SU-DHL-6 (cell line): ENCODE results near the gene S100B.
A peak's percentile ranks its signal among the peaks of the same experiment; 100 is the strongest.

ENCODE experiments used
- H2AFZ ChIP-seq: fragments of 200-600 bp; sonication (generic); 2 replicates; pipeline ENCODE4 v1.6.1; 2014; ENCODE audit warnings: low read depth, mild to moderate bottlenecking, moderate library complexity, mixed read lengths, antibody characterized with exemption, low read length; ENCODE audit not compliant: severe bottlenecking
- H3F3A ChIP-seq: fragments of 200-600 bp; shearing (Covaris generic); 2 replicates; pipeline ENCODE4 v1.6.0; 2016; ENCODE audit warnings: antibody characterized with exemption, mild to moderate bottlenecking; ENCODE audit not compliant: insufficient read depth
- H3K27ac ChIP-seq: fragments of 200-600 bp; sonication (generic); 2 replicates; pipeline ENCODE4 v1.5.1; 2016; ENCODE audit warnings: low read depth, mild to moderate bottlenecking, low read length, moderate library complexity, mixed read lengths
- H3K27me3 ChIP-seq: fragments of 200-600 bp; sonication (generic), shearing (Covaris generic); 2 replicates; pipeline ENCODE4 v1.6.0; 2014; ENCODE audit warnings: mild to moderate bottlenecking, low read length
- H3K36me3 ChIP-seq: fragments of 200-600 bp; sonication (generic); 2 replicates; pipeline ENCODE4 v1.6.1; 2014; ENCODE audit warnings: mild to moderate bottlenecking, low read length, mixed read lengths
- H3K4me2 ChIP-seq: fragments of 300-600, 200-600 bp; shearing (Covaris generic), sonication (generic); 2 replicates; pipeline ENCODE4 v1.6.0; 2014; ENCODE audit warnings: low read length, low read depth, mild to moderate bottlenecking; ENCODE audit not compliant: poor library complexity, severe bottlenecking
- H3K4me3 ChIP-seq: fragments of 200-600 bp; sonication (generic); 2 replicates; pipeline ENCODE4 v1.5.1; 2014; ENCODE audit warnings: antibody characterized with exemption, low read length, mild to moderate bottlenecking, mixed read lengths; ENCODE audit not compliant: insufficient read depth, poor library complexity, severe bottlenecking
- H3K79me2 ChIP-seq: fragments of 200-600 bp; sonication (generic); 2 replicates; pipeline ENCODE4 v1.6.1; 2014; ENCODE audit warnings: mild to moderate bottlenecking, low read length, moderate library complexity; ENCODE audit not compliant: insufficient read depth
- H3K9ac ChIP-seq: fragments of 200-600 bp; sonication (generic); 2 replicates; pipeline ENCODE4 v1.7.0; 2014; ENCODE audit warnings: mild to moderate bottlenecking, low read length
- H3K9me2 ChIP-seq: fragments of 200-600 bp; sonication (generic); replicated peaks from 2 replicates; pipeline ENCODE4 v1.6.1; 2014; ENCODE audit warnings: low read length; ENCODE audit not compliant: insufficient read depth
- H3K9me3 ChIP-seq: fragments of 200-600 bp; sonication (generic); 2 replicates; pipeline ENCODE4 v1.6.1; 2014; ENCODE audit warnings: low read length, mixed read lengths; ENCODE audit not compliant: insufficient read depth
- H4K20me1 ChIP-seq: fragments of 200-600 bp; sonication (generic); 2 replicates; pipeline ENCODE4 v1.6.1; 2014; ENCODE audit warnings: low read depth, mild to moderate bottlenecking, antibody characterized with exemption, low read length, moderate library complexity, mixed read lengths
- CTCF ChIP-seq: fragments of 200-600 bp; sonication (generic); IDR thresholded peaks from one replicate; pipeline ENCODE4 v1.5.1; 2017; ENCODE audit warnings: antibody characterized with exemption, mild to moderate bottlenecking, low read length, moderate library complexity; ENCODE audit not compliant: insufficient read depth, poor library complexity, severe bottlenecking
- EZH2phosphoT487 ChIP-seq: fragments of 200-600 bp; sonication (generic), shearing (Covaris generic); conservative IDR thresholded peaks from 2 replicates; pipeline ENCODE4 v1.6.1; 2018; ENCODE audit warnings: mild to moderate bottlenecking, antibody characterized with exemption, low read length, moderate library complexity, mixed read lengths

Gene S100B

GRCh38 chr21:46639489-46640386 is 34.9 kb upstream of the S100B start:
- Histone ChIP-seq H3F3A (peaks cover 18% of the 10 kb centered on the region), H3K9me2 (no peaks in the 10 kb centered on the region), H3K36me3 (peaks cover 6% of the 10 kb centered on the region; the same call in 1 of the 2 replicates), H3K9ac (no peak overlapping the region), H3K27ac (no peak overlapping the region), H3K4me3 (no peak overlapping the region), H2AFZ (no peak overlapping the region), H3K27me3 (no peaks in the 10 kb centered on the region), H3K4me2 (peak overlapping the region; percentile 3), H4K20me1 (0 out of 2 replicates have a peak, but pooled peaks cover 2% of the 10 kb centered on the region), H3K9me3 (no peaks in the 10 kb centered on the region), H3K79me2 (peaks cover 4% of the 10 kb centered on the region; the same call in 1 of the 2 replicates)
- TF ChIP-seq EZH2phosphoT487 (no peak), CTCF (no peak)

DNA sequence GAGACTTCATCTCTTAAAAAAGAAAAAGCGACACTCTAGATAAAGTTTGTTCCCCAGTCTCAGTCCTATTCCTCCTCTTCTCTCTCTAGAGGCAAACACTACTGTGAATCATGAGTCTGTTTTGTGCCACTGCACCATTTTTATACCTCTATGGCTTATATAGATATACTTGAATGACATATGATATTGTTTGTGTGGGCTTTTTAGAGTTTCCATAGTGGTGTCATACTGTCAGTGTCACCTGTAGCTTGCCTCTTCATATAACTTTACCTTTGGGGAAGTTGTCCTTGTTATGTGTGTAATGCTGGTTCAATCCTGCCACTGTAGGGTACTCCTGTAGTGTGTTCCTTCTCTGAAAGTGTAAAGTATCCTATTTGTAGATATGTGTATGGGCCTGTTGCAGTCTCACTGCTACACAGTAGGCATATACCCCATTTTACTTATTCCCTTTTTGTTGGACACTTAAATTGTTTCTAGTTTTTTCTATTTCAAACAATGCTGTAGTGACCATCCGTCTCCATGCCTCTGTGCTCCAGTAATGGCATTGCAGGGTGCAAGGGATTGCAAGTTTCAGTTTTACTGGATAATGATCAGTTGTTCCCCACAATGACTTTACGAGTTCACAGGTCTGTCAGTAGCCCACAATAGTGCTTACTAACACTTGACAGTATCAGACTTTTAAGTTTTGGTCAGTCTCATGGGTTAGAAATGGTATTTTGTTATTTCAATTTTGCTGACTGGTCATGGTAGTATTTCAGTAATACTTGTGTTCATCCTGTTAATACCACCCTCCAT is 33.3 kb upstream of the S100B start:
- H3K79me2 ChIP-seq, result peaks cover 4% of the 10 kb centered on the region; the same call in 1 of the 2 replicates
- H3K27me3 ChIP-seq, result no peaks in the 10 kb centered on the region
- H3F3A ChIP-seq, result peaks cover 18% of the 10 kb centered on the region
- H3K9ac ChIP-seq, result no peak overlapping the region
- H3K4me3 ChIP-seq, result no peak overlapping the region
- H4K20me1 ChIP-seq, result 0 out of 2 replicates have a peak, but pooled peaks cover 2% of the 10 kb centered on the region
- peak overlapping the region; percentile 3 for H3K4me2 ChIP-seq
- no peak for TF ChIP-seq EZH2phosphoT487
- TF ChIP-seq CTCF, result no peak
- no peak overlapping the region for H2AFZ ChIP-seq
- H3K36me3 ChIP-seq, result peaks cover 3% of the 10 kb centered on the region; the same call in 1 of the 2 replicates
- H3K27ac ChIP-seq, result no peak overlapping the region
- H3K9me2 ChIP-seq, result no peaks in the 10 kb centered on the region
- H3K9me3 ChIP-seq, result no peaks in the 10 kb centered on the region

GRCh38 chr21:46636550-46637285 is 31.8 kb upstream of the S100B start:
- Histone ChIP-seq H3K9me2 (no peaks in the 10 kb centered on the region), H3K9ac (peak overlapping the region; percentile 80), H3K36me3 (peaks cover 3% of the 10 kb centered on the region; the same call in 1 of the 2 replicates), H3K27ac (no peak overlapping the region), H2AFZ (peak overlapping the region; percentile 94), H3K4me2 (peak overlapping the region; percentile 69), H3K4me3 (peak overlapping the region; percentile 78), H3F3A (peaks cover 18% of the 10 kb centered on the region), H4K20me1 (0 out of 2 replicates have a peak, but pooled peaks cover 2% of the 10 kb centered on the region), H3K79me2 (peaks cover 4% of the 10 kb centered on the region; the same call in 1 of the 2 replicates), H3K27me3 (no peaks in the 10 kb centered on the region), H3K9me3 (no peaks in the 10 kb centered on the region)
- no peak for TF ChIP-seq EZH2phosphoT487
- no peak for TF ChIP-seq CTCF
